ENCODE results near the gene SLC7A8.

The SLC7A8 gene

GRCh38 chr14:23182372-23183157, 895 bp downstream of the SLC7A8 start:
- DNase-seq (ENCODE audit: low read depth, low spot score) = peak; percentile 89

- DNase-seq (ENCODE audit: low read depth, low spot score) = no peak
Observed at GRCh38 chr14:23181946-23182345, 1.5 kb downstream of the SLC7A8 start.

- no peak for DNase-seq (ENCODE audit: low read depth, low spot score)
Observed at GRCh38 chr14:23181453-23181852, 2.0 kb downstream of the SLC7A8 start.

GRCh38 chr14:23177181-23177580, 6.3 kb downstream of the SLC7A8 start:
- DNase-seq (ENCODE audit: low read depth, low spot score) = no peak

GRCh38 chr14:23175823-23176222, 7.6 kb downstream of the SLC7A8 start:
- DNase-seq (ENCODE audit: low read depth, low spot score) = no peak

GRCh38 chr14:23174296-23175184, 8.9 kb downstream of the SLC7A8 start:
- DNase-seq (ENCODE audit: low read depth, low spot score) = no peak

- no peak for DNase-seq (ENCODE audit: low read depth, low spot score)
Observed at GRCh38 chr14:23173796-23174195, 9.7 kb downstream of the SLC7A8 start.

GRCh38 chr14:23173031-23173430, 10.4 kb downstream of the SLC7A8 start:
- no peak for DNase-seq (ENCODE audit: low read depth, low spot score)

GRCh38 chr14:23172574-23172973, 10.9 kb downstream of the SLC7A8 start:
- no peak for DNase-seq (ENCODE audit: low read depth, low spot score)

GRCh38 chr14:23172096-23172495, 11.4 kb downstream of the SLC7A8 start:
- no peak for DNase-seq (ENCODE audit: low read depth, low spot score)

- peak; percentile 79 for DNase-seq (ENCODE audit: low read depth, low spot score)
Observed at GRCh38 chr14:23171222-23171975, 12.1 kb downstream of the SLC7A8 start.

- DNase-seq (ENCODE audit: low read depth, low spot score) = no peak
Observed at GRCh38 chr14:23169622-23170021, 13.8 kb downstream of the SLC7A8 start.

GRCh38 chr14:23168246-23168645, 15.2 kb downstream of the SLC7A8 start:
- DNase-seq (ENCODE audit: low read depth, low spot score) = no peak

- DNase-seq (ENCODE audit: low read depth, low spot score) = no peak
Observed at GRCh38 chr14:23167116-23167847, 16.2 kb downstream of the SLC7A8 start.

GRCh38 chr14:23164949-23165348, 18.5 kb downstream of the SLC7A8 start:
- no peak for DNase-seq (ENCODE audit: low read depth, low spot score)

GRCh38 chr14:23164250-23164649, 19.2 kb downstream of the SLC7A8 start:
- DNase-seq (ENCODE audit: low read depth, low spot score) = no peak

GRCh38 chr14:23163830-23164229, 19.6 kb downstream of the SLC7A8 start:
- no peak for DNase-seq (ENCODE audit: low read depth, low spot score)

GRCh38 chr14:23162800-23163199, 20.7 kb downstream of the SLC7A8 start:
- no peak for DNase-seq (ENCODE audit: low read depth, low spot score)

GRCh38 chr14:23162005-23162404, 21.5 kb downstream of the SLC7A8 start:
- DNase-seq (ENCODE audit: low read depth, low spot score) = no peak

GRCh38 chr14:23160924-23161522, 22.4 kb downstream of the SLC7A8 start:
- peak; percentile 86 for DNase-seq (ENCODE audit: low read depth, low spot score)

- no peak for DNase-seq (ENCODE audit: low read depth, low spot score)
Observed at GRCh38 chr14:23159532-23159931, 23.9 kb downstream of the SLC7A8 start.
